ENCODE results near the gene FRMD8. TPM values are rescaled to one million over a fixed set of nuclear protein-coding genes. Genes with fewer than 3 reads are reported as not detected.

FRMD8 gene
- total RNA-seq, 1 donor from 2014 or later, result 121 TPM

- DNase-seq (ENCODE audit: extremely low read depth, low read depth, low spot score), result no peak
Measured at GRCh38 chr11:65375012-65375411, 11.4 kb upstream of the FRMD8 start.

GRCh38 chr11:65376138-65376713 lies 10.2 kb upstream of the FRMD8 start:
- DNase-seq (ENCODE audit: extremely low read depth, low read depth, low spot score), result no peak

- no peak for DNase-seq (ENCODE audit: extremely low read depth, low read depth, low spot score)
Measured at GRCh38 chr11:65377036-65377435, 9.4 kb upstream of the FRMD8 start.

- no peak for DNase-seq (ENCODE audit: extremely low read depth, low read depth, low spot score)
Measured at GRCh38 chr11:65377777-65378176, 8.7 kb upstream of the FRMD8 start.

GRCh38 chr11:65378208-65378927 lies 8.1 kb upstream of the FRMD8 start:
- DNase-seq (ENCODE audit: extremely low read depth, low read depth, low spot score), result no peak

- DNase-seq (ENCODE audit: extremely low read depth, low read depth, low spot score), result no peak
Measured at GRCh38 chr11:65378928-65379638, 7.4 kb upstream of the FRMD8 start.

- DNase-seq (ENCODE audit: extremely low read depth, low read depth, low spot score), result no peak
Measured at GRCh38 chr11:65379698-65380459, 6.6 kb upstream of the FRMD8 start.

GRCh38 chr11:65380460-65381119 lies 5.8 kb upstream of the FRMD8 start:
- DNase-seq (ENCODE audit: extremely low read depth, low read depth, low spot score), result no peak

GRCh38 chr11:65381716-65382032 lies 4.8 kb upstream of the FRMD8 start:
- no peak for DNase-seq (ENCODE audit: extremely low read depth, low read depth, low spot score)

- peak; percentile 96 for DNase-seq (ENCODE audit: extremely low read depth, low read depth, low spot score)
Measured at GRCh38 chr11:65382033-65382803, 4.2 kb upstream of the FRMD8 start, which contains the start of gene SLC25A45. TSS of gene SLC25A45 (minus strand) at chr11:65382646. CDS start at chr11:65381951, 695 bp downstream.

GRCh38 chr11:65382804-65383368 lies 3.6 kb upstream of the FRMD8 start:
- DNase-seq (ENCODE audit: extremely low read depth, low read depth, low spot score), result no peak

GRCh38 chr11:65383778-65384177 lies 2.7 kb upstream of the FRMD8 start:
- no peak for DNase-seq (ENCODE audit: extremely low read depth, low read depth, low spot score)

GRCh38 chr11:65384301-65384889 lies 2.0 kb upstream of the FRMD8 start:
- no peak for DNase-seq (ENCODE audit: extremely low read depth, low read depth, low spot score)

- no peak for DNase-seq (ENCODE audit: extremely low read depth, low read depth, low spot score)
Measured at GRCh38 chr11:65388731-65389130, 2.3 kb downstream of the FRMD8 start.

- DNase-seq (ENCODE audit: extremely low read depth, low read depth, low spot score), result no peak
Measured at GRCh38 chr11:65389294-65389980, 3.0 kb downstream of the FRMD8 start.

- no peak for DNase-seq (ENCODE audit: extremely low read depth, low read depth, low spot score)
Measured at GRCh38 chr11:65390099-65390941, 3.9 kb downstream of the FRMD8 start.

GRCh38 chr11:65390996-65391395 lies 4.6 kb downstream of the FRMD8 start:
- no peak for DNase-seq (ENCODE audit: extremely low read depth, low read depth, low spot score)
